ENCODE measurements around the gene TMEM273. TPM values are rescaled to one million over a fixed set of nuclear protein-coding genes. Genes with fewer than 3 reads are reported as not detected.
A peak's percentile ranks its signal among the peaks of the same experiment; 100 is the strongest.

The TMEM273 gene
- total RNA-seq, 1 donor = not detected

GRCh38 chr10:49177391-49178355, 10.5 kb downstream of the TMEM273 start:
- H3K4me3 ChIP-seq (ENCODE audit: low read depth, low read length) = no peak overlapping the region
- no peak for TF ChIP-seq CTCF (IDR thresholded peaks at IDR 0.05; ENCODE audit: insufficient read depth, low read depth, low read length)
- DNase-seq (ENCODE audit: low read depth) = peak; percentile 55

- DNase-seq (ENCODE audit: low read depth) = no peak
- H3K4me3 ChIP-seq (ENCODE audit: low read depth, low read length) = no peak overlapping the region
- TF ChIP-seq CTCF (IDR thresholded peaks at IDR 0.05; ENCODE audit: insufficient read depth, low read depth, low read length) = no peak
Observed at GRCh38 chr10:49176310-49177268, 11.6 kb downstream of the TMEM273 start.

- H3K4me3 ChIP-seq (ENCODE audit: low read depth, low read length) = no peak overlapping the region
- TF ChIP-seq CTCF (IDR thresholded peaks at IDR 0.05; ENCODE audit: insufficient read depth, low read depth, low read length) = no peak
- no peak for DNase-seq (ENCODE audit: low read depth)
Observed at GRCh38 chr10:49175587-49176309, 12.4 kb downstream of the TMEM273 start.

GRCh38 chr10:49174926-49175500, 13.2 kb downstream of the TMEM273 start:
- no peak for TF ChIP-seq CTCF (IDR thresholded peaks at IDR 0.05; ENCODE audit: insufficient read depth, low read depth, low read length)
- no peak overlapping the region for H3K4me3 ChIP-seq (ENCODE audit: low read depth, low read length)
- DNase-seq (ENCODE audit: low read depth) = no peak

GRCh38 chr10:49174261-49174925, 13.8 kb downstream of the TMEM273 start:
- no peak for TF ChIP-seq CTCF (IDR thresholded peaks at IDR 0.05; ENCODE audit: insufficient read depth, low read depth, low read length)
- no peak overlapping the region for H3K4me3 ChIP-seq (ENCODE audit: low read depth, low read length)
- no peak for DNase-seq (ENCODE audit: low read depth)

All from fibroblast of villous mesenchyme (primary cell).